Smooth muscle cell (in vitro differentiated cells): ENCODE results near the gene RAI2. TPM values are rescaled to one million over a fixed set of nuclear protein-coding genes. Genes with fewer than 3 reads are reported as not detected.

ENCODE experiments used
- DNase-seq: peaks from one replicate; lab custom pipeline; 2025; ENCODE audit not compliant: unreplicated experiment; lab: John Stamatoyannopoulos, UW
- H2AFZ ChIP-seq: fragments of 200-600 bp; sonication (generic); 2 replicates; pipeline ENCODE4 v1.6.0; 2016; ENCODE audit warnings: antibody characterized with exemption, low read depth, mild to moderate bottlenecking
- H3F3A ChIP-seq: fragments of 200-600 bp; sonication (generic); 2 replicates; pipeline ENCODE4 v1.6.0; 2017; ENCODE audit warnings: antibody characterized with exemption, low read depth
- H3K27ac ChIP-seq: fragments of 200-600 bp; sonication (generic); 2 replicates; pipeline ENCODE4 v1.5.1; 2016; ENCODE audit warnings: low read depth, mild to moderate bottlenecking
- H3K27me3 ChIP-seq: fragments of 200-600 bp; sonication (generic); 2 replicates; pipeline ENCODE4 v1.6.1; 2016; ENCODE audit warnings: low read depth, mild to moderate bottlenecking
- H3K36me3 ChIP-seq: fragments of 200-600 bp; sonication (generic); 2 replicates; pipeline ENCODE4 v1.5.1; 2016; ENCODE audit warnings: low read depth
- H3K4me1 ChIP-seq: fragments of 200-600 bp; sonication (generic); 2 replicates; pipeline ENCODE4 v1.5.1; 2016; ENCODE audit warnings: low read depth
- H3K4me2 ChIP-seq: fragments of 200-600 bp; sonication (generic); 2 replicates; pipeline ENCODE4 v1.6.0; 2016; ENCODE audit warnings: mild to moderate bottlenecking
- H3K4me3 ChIP-seq: fragments of 200-600 bp; sonication (generic); 2 replicates; pipeline ENCODE4 v1.5.1; 2016; ENCODE audit warnings: mild to moderate bottlenecking
- H3K79me2 ChIP-seq: fragments of 200-600 bp; sonication (generic); 2 replicates; pipeline ENCODE4 v1.6.0; 2016; ENCODE audit warnings: low read depth, mild to moderate bottlenecking
- H3K9ac ChIP-seq: fragments of 200-600 bp; sonication (generic); 2 replicates; pipeline ENCODE4 v1.6.0; 2016; ENCODE audit warnings: low read depth
- H3K9me3 ChIP-seq: fragments of 200-600 bp; sonication (generic); replicated peaks from 2 replicates; pipeline ENCODE4 v1.5.1; 2016; ENCODE audit warnings: low read depth
- H4K20me1 ChIP-seq: fragments of 200-600 bp; sonication (generic); 2 replicates; pipeline ENCODE4 v1.6.0; 2016; ENCODE audit warnings: low read depth
- whole genome bisulfite sequencing: methylation state at CpG from one replicate; pipeline ENCODE4 v1.1.7; 2016; ENCODE audit warnings: low lambda C conversion rate; 5-methylcytosine and 5-hydroxymethylcytosine counted together
- polyA plus RNA-seq: library from polyadenylated mRNA; unstranded; fragments of >200 nt; fragmentation: Nextera tagmentation; extraction: Ambion mirVana; gene quantifications from 2 replicates; pipeline ENCODE4 v1.2.1, GENCODE V29; 2016
- total RNA-seq: library from RNA; depleted of rRNA; stranded (reverse); fragments of >200 nt; gene quantifications from 2 replicates; pipeline ENCODE4 v1.2.3, GENCODE V29; 2014
- TF ChIP-seq, protein P1 (sequence below): fragments of 200-600 bp; sonication (generic); IDR thresholded peaks from 2 replicates; pipeline ENCODE4 v1.5.1; 2017; ENCODE audit warnings: borderline replicate concordance, mild to moderate bottlenecking, antibody characterized with exemption; ENCODE audit not compliant: insufficient read depth, poor library complexity, severe bottlenecking

The RAI2 gene
- total RNA-seq, result not detected in 2 replicates
- polyA plus RNA-seq, result 0.17 and 0.72 TPM in 2 replicates

GRCh38 chrX:17860811-17861488 lies at the start of gene RAI2:
Gene RAI2, minus strand, starts transcription at chrX:17861298. Its CDS starts 59,288 bp downstream, at chrX:17802010.
- Histone ChIP-seq H3F3A (no peaks in the 10 kb centered on the region), H3K4me1 (no peaks in the 10 kb centered on the region), H2AFZ (no peak within 1 kb of the TSS), H4K20me1 (no peaks in the 10 kb centered on the region), H3K4me3 (peak within 1 kb of the TSS; percentile 46), H3K36me3 (no peaks in the 10 kb centered on the region), H3K27ac (no peak within 1 kb of the TSS), H3K4me2 (peak within 1 kb of the TSS; percentile 84), H3K9me3 (no peaks in the 10 kb centered on the region), H3K9ac (no peak within 1 kb of the TSS), H3K27me3 (peaks cover 78% of the 10 kb centered on the region), H3K79me2 (no peaks in the 10 kb centered on the region)
- TF ChIP-seq, protein P1, sequence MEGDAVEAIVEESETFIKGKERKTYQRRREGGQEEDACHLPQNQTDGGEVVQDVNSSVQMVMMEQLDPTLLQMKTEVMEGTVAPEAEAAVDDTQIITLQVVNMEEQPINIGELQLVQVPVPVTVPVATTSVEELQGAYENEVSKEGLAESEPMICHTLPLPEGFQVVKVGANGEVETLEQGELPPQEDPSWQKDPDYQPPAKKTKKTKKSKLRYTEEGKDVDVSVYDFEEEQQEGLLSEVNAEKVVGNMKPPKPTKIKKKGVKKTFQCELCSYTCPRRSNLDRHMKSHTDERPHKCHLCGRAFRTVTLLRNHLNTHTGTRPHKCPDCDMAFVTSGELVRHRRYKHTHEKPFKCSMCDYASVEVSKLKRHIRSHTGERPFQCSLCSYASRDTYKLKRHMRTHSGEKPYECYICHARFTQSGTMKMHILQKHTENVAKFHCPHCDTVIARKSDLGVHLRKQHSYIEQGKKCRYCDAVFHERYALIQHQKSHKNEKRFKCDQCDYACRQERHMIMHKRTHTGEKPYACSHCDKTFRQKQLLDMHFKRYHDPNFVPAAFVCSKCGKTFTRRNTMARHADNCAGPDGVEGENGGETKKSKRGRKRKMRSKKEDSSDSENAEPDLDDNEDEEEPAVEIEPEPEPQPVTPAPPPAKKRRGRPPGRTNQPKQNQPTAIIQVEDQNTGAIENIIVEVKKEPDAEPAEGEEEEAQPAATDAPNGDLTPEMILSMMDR, result no peak
- DNase-seq, result no peak
- WGBS, result 53% methylated on average over 30 of the region's 98 CpGs

GRCh38 chrX:17888421-17888820 lies 27.3 kb upstream of the RAI2 start:
- Histone ChIP-seq H3K9me3 (no peaks in the 10 kb centered on the region), H3K4me2 (no peak overlapping the region), H2AFZ (no peak overlapping the region), H3K4me3 (no peak overlapping the region), H3K27ac (no peak overlapping the region), H3K79me2 (no peaks in the 10 kb centered on the region), H3K27me3 (peaks cover 7% of the 10 kb centered on the region), H3K9ac (no peak overlapping the region), H4K20me1 (no peaks in the 10 kb centered on the region), H3K4me1 (no peaks in the 10 kb centered on the region), H3F3A (no peaks in the 10 kb centered on the region), H3K36me3 (no peaks in the 10 kb centered on the region)
- DNase-seq, result no peak
- 87% methylated on average over 1 of the region's 1 CpG for WGBS
- TF ChIP-seq, protein P1, result no peak

DNA sequence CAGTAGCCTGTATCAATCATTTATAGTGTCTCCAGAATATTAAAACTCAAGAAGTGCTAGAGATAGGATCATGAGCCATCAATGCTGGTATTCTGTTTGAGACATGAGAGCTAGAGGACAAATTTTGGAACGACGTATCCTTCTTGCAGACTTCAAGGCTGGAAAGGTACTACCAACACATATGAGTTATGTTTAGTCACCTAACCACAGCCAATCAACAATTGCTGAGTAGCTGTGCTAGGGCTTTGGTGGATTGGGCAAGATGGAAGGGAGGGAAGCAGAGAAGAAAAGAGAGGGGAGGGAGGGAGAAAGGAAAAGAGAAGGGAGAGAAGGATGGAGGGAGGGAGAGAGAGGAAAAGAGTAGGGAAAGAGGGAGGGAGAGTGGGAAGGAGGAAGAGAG lies 21.6 kb upstream of the RAI2 start:
- H3K27ac ChIP-seq, result no peak overlapping the region
- H3K4me3 ChIP-seq, result no peak overlapping the region
- TF ChIP-seq, protein P1, result no peak
- no peaks in the 10 kb centered on the region for H3K27me3 ChIP-seq
- no peak for DNase-seq
- no peak overlapping the region for H3K4me2 ChIP-seq
- no peak overlapping the region for H2AFZ ChIP-seq
- H3K9me3 ChIP-seq, result no peaks in the 10 kb centered on the region
- no peaks in the 10 kb centered on the region for H3F3A ChIP-seq
- no peaks in the 10 kb centered on the region for H3K79me2 ChIP-seq
- no peaks in the 10 kb centered on the region for H4K20me1 ChIP-seq
- WGBS, result 83% methylated on average over 2 of the region's 2 CpGs
- no peak overlapping the region for H3K9ac ChIP-seq
- no peaks in the 10 kb centered on the region for H3K36me3 ChIP-seq
- no peaks in the 10 kb centered on the region for H3K4me1 ChIP-seq
